HCT116 (cell line): ENCODE data around the gene SCCPDH. TPM values are rescaled to one million over a fixed set of nuclear protein-coding genes. Genes with fewer than 3 reads are reported as not detected.

Experiments used
- ATAC-seq: fragments of 200-7000 bp; cut with Tn5 transposase; 2 replicates; pipeline ENCODE4 v1.9.1; 2020; ENCODE audit warnings: mild to moderate bottlenecking, moderate library complexity
- BruUV-seq: library from RNA; stranded (reverse); fragments of 400-500 nt; replicated peaks from 2 replicates; lab custom pipeline; 2021; lab: Mats Ljungman, UMichigan
- CTCF ChIA-PET: fragments of 300-600 bp; sonication (Branson Sonifier 250); formaldehyde crosslinking; loops from one replicate; lab custom pipeline; 2021; ENCODE audit warnings: antibody characterized with exemption; lab: Charles Lee
- POLR2A ChIA-PET: fragments of 300-600, 350-600 bp; sonication (Branson Sonifier 250); formaldehyde crosslinking; loops from one replicate; lab custom pipeline; 2021; ENCODE audit warnings: antibody characterized with exemption; lab: Charles Lee
- RAD21 ChIA-PET, 2 experiments: fragments of 300-600 bp; sonication (Branson Sonifier 250); formaldehyde crosslinking; loops; one replicate each; lab custom pipeline; 2023; ENCODE audit warnings: low total read pairs in 2 of 2; ENCODE audit not compliant: uncharacterized antibody in 2 of 2, unreplicated experiment in 2 of 2, low non-redundant PET in 1 of 2; lab: Charles Lee
- DNase-seq: peaks from one replicate; pipeline ENCODE4 v3.0.0-alpha.2; 2010; ENCODE audit warnings: low read depth, low spot score
- H2AFZ ChIP-seq: fragments of 200-600 bp; shearing (Covaris generic), sonication (generic); 2 replicates; pipeline ENCODE4 v1.6.1; 2017; ENCODE audit warnings: low read depth, mixed run types, mixed read lengths, antibody characterized with exemption, low read length; ENCODE audit not compliant: poor library complexity, severe bottlenecking
- H3K27ac ChIP-seq: 2 replicates; pipeline ENCODE4 v1.5.1; 2012; ENCODE audit warnings: low read depth, low read length
- H3K27me3 ChIP-seq: fragments of 200-600 bp; sonication (generic); 2 replicates; pipeline ENCODE4 v1.6.1; 2016; ENCODE audit warnings: mixed run types, low read length, mixed read lengths; ENCODE audit not compliant: insufficient read depth
- H3K36me3 ChIP-seq, 2 experiments: fragments of 200-500 bp in 1 of 2; fragments of 200-600 bp in 1 of 2; sonication (Bioruptor generic) in 1 of 2; sonication (generic) in 1 of 2; 2 replicates each; pipeline versions ENCODE4 v1.5.1 to v1.6.1; 2014 to 2016; ENCODE audit warnings: low read length in 2 of 2, inconsistent platforms in 1 of 2, mixed read lengths in 1 of 2, mixed run types in 1 of 2; ENCODE audit not compliant: insufficient read depth in 2 of 2, control insufficient read depth in 1 of 2
- H3K4me1 ChIP-seq, 2 experiments: fragments of 200-600 bp in 1 of 2; sonication (generic) in 1 of 2; 2 replicates each; pipeline versions ENCODE4 v1.5.1 to v1.6.1; 2012 to 2017; ENCODE audit warnings: low read length in 2 of 2, inconsistent platforms in 1 of 2, mild to moderate bottlenecking in 1 of 2, mixed read lengths in 1 of 2, mixed run types in 1 of 2, moderate library complexity in 1 of 2; ENCODE audit not compliant: insufficient read depth in 2 of 2, control insufficient read depth in 1 of 2
- H3K4me2 ChIP-seq: fragments of 200-600 bp; sonication (generic); 2 replicates; pipeline ENCODE4 v1.6.1; 2017; ENCODE audit warnings: mixed run types, low read length, mixed read lengths
- H3K4me3 ChIP-seq, 2 experiments: fragments of 200-600 bp in 1 of 2; sonication (generic) in 1 of 2; replicated peaks in 1 of 2; 2 replicates each; pipeline ENCODE4 v1.5.1; 2011 to 2016; ENCODE audit warnings: low read length in 2 of 2, control low read depth in 1 of 2, low read depth in 1 of 2, mild to moderate bottlenecking in 1 of 2, mixed read lengths in 1 of 2, mixed run types in 1 of 2
- H3K79me2 ChIP-seq: fragments of 200-600 bp; sonication (generic); 2 replicates; pipeline ENCODE4 v1.6.1; 2017; ENCODE audit warnings: mild to moderate bottlenecking, mixed run types, low read length, moderate library complexity, mixed read lengths; ENCODE audit not compliant: insufficient read depth
- H3K9ac ChIP-seq: fragments of 200-600 bp; sonication (generic); 2 replicates; pipeline ENCODE4 v1.6.1; 2016; ENCODE audit warnings: low read length, mixed read lengths
- H3K9me2 ChIP-seq: fragments of 200-600 bp; sonication (generic), shearing (Covaris generic); 2 replicates; pipeline ENCODE4 v1.6.1; 2017; ENCODE audit warnings: mixed run types, mild to moderate bottlenecking, moderate library complexity; ENCODE audit not compliant: insufficient read depth
- H3K9me3 ChIP-seq, 2 experiments: fragments of 200-500 bp in 1 of 2; fragments of 200-600 bp in 1 of 2; sonication (Bioruptor generic) in 1 of 2; sonication (generic) in 1 of 2; 2 replicates each; pipeline ENCODE4 v1.6.1; 2014 to 2017; ENCODE audit warnings: low read length in 2 of 2, mixed read lengths in 2 of 2, inconsistent platforms in 1 of 2, low read depth in 1 of 2, mild to moderate bottlenecking in 1 of 2, mixed run types in 1 of 2, moderate library complexity in 1 of 2; ENCODE audit not compliant: control insufficient read depth in 1 of 2, insufficient read depth in 1 of 2
- H4K20me1 ChIP-seq: fragments of 200-600 bp; sonication (generic), shearing (Covaris generic); 2 replicates; pipeline ENCODE4 v1.6.1; 2017; ENCODE audit warnings: mixed run types, mild to moderate bottlenecking, moderate library complexity; ENCODE audit not compliant: insufficient read depth
- ATF3 ChIP-seq: IDR thresholded peaks from 2 replicates; pipeline ENCODE4 v1.6.1; 2012
- CEBPB ChIP-seq: IDR thresholded peaks from 2 replicates; pipeline ENCODE4 v1.6.1; 2012; ENCODE audit warnings: low read depth
- ELF1 ChIP-seq: IDR thresholded peaks from 2 replicates; pipeline ENCODE4 v1.6.1; 2012; ENCODE audit warnings: low read depth, borderline replicate concordance
- FOSL1 ChIP-seq: IDR thresholded peaks from 2 replicates; pipeline ENCODE4 v1.6.1; 2012; ENCODE audit warnings: low read depth
- JUND ChIP-seq: IDR thresholded peaks from 2 replicates; pipeline ENCODE4 v1.6.1; 2012
- REST ChIP-seq: IDR thresholded peaks from 2 replicates; pipeline ENCODE4 v1.6.1; 2012; ENCODE audit warnings: low read depth
- SRF ChIP-seq: IDR thresholded peaks from 2 replicates; pipeline ENCODE4 v1.6.1; 2012; ENCODE audit warnings: low read depth
- ZBTB33 ChIP-seq: IDR thresholded peaks from 2 replicates; pipeline ENCODE4 v1.6.1; 2011; ENCODE audit warnings: mild to moderate bottlenecking, low read length, moderate library complexity; ENCODE audit not compliant: insufficient replicate concordance; ENCODE audit errors: extremely low read depth
- intact Hi-C: fragments of 100-400 bp; cut with micrococcal nuclease; formaldehyde crosslinking; loops from 2 replicates; pipeline ENCODE4 v1.10.0; 2022
- total RNA-seq: library from RNA; stranded (reverse); gene quantifications from one replicate; pipeline ENCODE4 v1.2.1, GENCODE V29; 2021; ENCODE audit not compliant: unreplicated experiment

Gene SCCPDH
- total RNA-seq, 1 experiment from 2014 or later: 0.30 TPM

- ATAC-seq: no peak
- Histone ChIP-seq H3K36me3 (no peaks in the 10 kb centered on the region), H3K4me1 (no peaks in the 10 kb centered on the region), H2AFZ (peak overlapping the region; percentile 27), H3K27me3 (no peaks in the 10 kb centered on the region), H3K4me3 (no peak overlapping the region), H4K20me1 (no peaks in the 10 kb centered on the region), H3K79me2 (no peaks in the 10 kb centered on the region)
- ChIA-PET POLR2A (no interaction called here), CTCF (no interaction called here)
- intact Hi-C loops: no loop called here
- TF ChIP-seq ZBTB33 (no peak), ELF1 (no peak), REST (no peak), CEBPB (no peak), FOSL1 (no peak), SRF (no peak), ATF3 (no peak), JUND (no peak)
- TF ChIP-seq, all 23 proteins: peak for 0
- Histone ChIP-seq H3K4me2 (no peak overlapping the region), H3K27ac (no peak overlapping the region), H3K9me3 (no peaks in the 10 kb centered on the region), H3K9ac (no peak overlapping the region), H3K9me2 (no peaks in the 10 kb centered on the region)
- no peak for DNase-seq
- RAD21 ChIA-PET: no interaction called here
- BruUV-seq: no TSS peak
Measured at GRCh38 chr1:246734866-246735265, 10.7 kb downstream of the SCCPDH start.
